ENCODE data around the gene TRAPPC13. TPM values are rescaled to one million over a fixed set of nuclear protein-coding genes. Genes with fewer than 3 reads are reported as not detected.

The TRAPPC13 gene
- total and polyA plus RNA-seq, 2 experiments from 2014 or later, result 16.3 to 20.1 TPM

DNA sequence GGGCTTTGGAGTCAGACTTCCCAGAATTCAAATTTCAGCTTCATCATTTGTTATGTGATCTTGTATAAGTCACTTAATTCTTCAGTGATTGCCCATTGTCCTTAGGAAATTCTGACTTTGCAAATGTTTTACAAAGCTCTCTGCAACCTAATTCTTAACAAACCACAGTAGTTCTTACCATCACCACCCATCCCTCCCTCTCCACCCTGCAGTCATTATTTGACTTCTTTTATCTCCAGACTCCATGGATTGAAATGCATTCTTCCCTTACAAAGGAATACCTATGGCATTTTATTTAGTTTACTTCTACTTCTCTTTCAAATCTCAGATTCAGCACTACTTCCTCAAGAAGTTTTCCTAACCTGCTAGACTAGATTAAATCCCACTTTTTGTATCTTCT lies 23.1 kb downstream of the TRAPPC13 start:
- Mint-ChIP-seq H3K27me3 (ENCODE audit: insufficient read depth, low read depth, poor library complexity) (peaks cover 4% of the 10 kb centered on the region), H3K36me3 (ENCODE audit: low read depth) (no peaks in the 10 kb centered on the region), H3K4me1 (peaks cover 11% of the 10 kb centered on the region), H3K27ac (peak overlapping the region; percentile 3), H3K9me3 (no peaks in the 10 kb centered on the region), H3K4me3 (no peak overlapping the region)
- Histone ChIP-seq H3K4me1 (ENCODE audit: insufficient read depth) (peaks cover 15% of the 10 kb centered on the region), H3K9me2 (ENCODE audit: insufficient read depth) (no peaks in the 10 kb centered on the region), H3K27ac (ENCODE audit: low read depth) (peak overlapping the region; percentile 24), H3F3A (replicated peaks; ENCODE audit: low read depth) (no peaks in the 10 kb centered on the region), H3K27me3 (ENCODE audit: insufficient read depth) (no peaks in the 10 kb centered on the region), H3K36me3 (ENCODE audit: insufficient read depth) (no peaks in the 10 kb centered on the region; the same call in 1 of the 2 replicates), H3K79me2 (replicated peaks; ENCODE audit: insufficient read depth) (no peaks in the 10 kb centered on the region), H3K4me2 (peak overlapping the region; percentile 19), H3K4me3 (no peak overlapping the region), H2AFZ (no peak overlapping the region), H4K20me1 (replicated peaks; ENCODE audit: insufficient read depth) (no peaks in the 10 kb centered on the region)
- TF ChIP-seq EZH2phosphoT487 (IDR thresholded peaks at IDR 0.05; ENCODE audit: unreplicated experiment) (no peak), ZNF114 (CRISPR knock-in tag; IDR thresholded peaks at IDR 0.05) (no peak), POLR2AphosphoS5 (IDR thresholded peaks at IDR 0.05; ENCODE audit: low read depth) (no peak), NANOG (IDR thresholded peaks at IDR 0.05; ENCODE audit: borderline replicate concordance) (0 out of 2 replicates have a peak, but pooled peaks have one; percentile 29), ETS1 (IDR thresholded peaks at IDR 0.05) (no peak)
- TF ChIP-seq, protein P1, sequence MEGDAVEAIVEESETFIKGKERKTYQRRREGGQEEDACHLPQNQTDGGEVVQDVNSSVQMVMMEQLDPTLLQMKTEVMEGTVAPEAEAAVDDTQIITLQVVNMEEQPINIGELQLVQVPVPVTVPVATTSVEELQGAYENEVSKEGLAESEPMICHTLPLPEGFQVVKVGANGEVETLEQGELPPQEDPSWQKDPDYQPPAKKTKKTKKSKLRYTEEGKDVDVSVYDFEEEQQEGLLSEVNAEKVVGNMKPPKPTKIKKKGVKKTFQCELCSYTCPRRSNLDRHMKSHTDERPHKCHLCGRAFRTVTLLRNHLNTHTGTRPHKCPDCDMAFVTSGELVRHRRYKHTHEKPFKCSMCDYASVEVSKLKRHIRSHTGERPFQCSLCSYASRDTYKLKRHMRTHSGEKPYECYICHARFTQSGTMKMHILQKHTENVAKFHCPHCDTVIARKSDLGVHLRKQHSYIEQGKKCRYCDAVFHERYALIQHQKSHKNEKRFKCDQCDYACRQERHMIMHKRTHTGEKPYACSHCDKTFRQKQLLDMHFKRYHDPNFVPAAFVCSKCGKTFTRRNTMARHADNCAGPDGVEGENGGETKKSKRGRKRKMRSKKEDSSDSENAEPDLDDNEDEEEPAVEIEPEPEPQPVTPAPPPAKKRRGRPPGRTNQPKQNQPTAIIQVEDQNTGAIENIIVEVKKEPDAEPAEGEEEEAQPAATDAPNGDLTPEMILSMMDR (conservative IDR thresholded peaks at IDR 0.05; ENCODE audit: low read depth in 2 of 2), result no peak
- ATAC-seq (peak; percentile 90), DNase-seq (ENCODE audit: low spot score) (peak; percentile 65)

DNA sequence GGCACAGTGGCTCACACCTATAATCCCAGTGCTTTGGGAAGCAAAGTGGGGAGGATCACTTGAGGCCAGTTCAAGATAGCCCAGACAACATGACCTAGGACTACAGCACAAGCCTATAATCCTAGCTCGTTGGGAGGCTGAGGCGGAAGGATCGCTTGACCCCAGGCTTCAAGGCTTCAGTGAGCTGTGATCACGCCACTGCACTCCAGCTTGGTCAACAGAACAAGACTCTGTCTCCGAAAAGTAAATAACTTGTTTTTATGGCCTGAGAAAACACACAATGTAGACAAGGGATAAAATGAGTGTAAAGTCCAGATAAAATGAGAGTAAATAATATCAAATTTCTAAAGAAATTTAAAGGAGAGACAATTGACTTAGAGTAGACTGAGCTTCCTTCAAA lies 26.3 kb downstream of the TRAPPC13 start:
- H4K20me1 ChIP-seq (replicated peaks; ENCODE audit: insufficient read depth), result no peaks in the 10 kb centered on the region
- peaks cover 15% of the 10 kb centered on the region for H3K4me1 ChIP-seq (ENCODE audit: insufficient read depth)
- no peaks in the 10 kb centered on the region for H3K27me3 ChIP-seq (ENCODE audit: insufficient read depth)
- no peaks in the 10 kb centered on the region for H3K9me3 Mint-ChIP-seq
- no peak overlapping the region for H3K4me3 Mint-ChIP-seq
- peaks cover 4% of the 10 kb centered on the region for H3K27me3 Mint-ChIP-seq (ENCODE audit: insufficient read depth, low read depth, poor library complexity)
- no peak overlapping the region for H3K4me3 ChIP-seq
- DNase-seq (ENCODE audit: low spot score) (no peak), ATAC-seq (no peak)
- peak overlapping the region; percentile 74; the same call in 1 of the 2 replicates for H3K27ac Mint-ChIP-seq
- no peaks in the 10 kb centered on the region for H3F3A ChIP-seq (replicated peaks; ENCODE audit: low read depth)
- H3K27ac ChIP-seq (ENCODE audit: low read depth), result no peak overlapping the region
- H3K4me2 ChIP-seq, result no peak overlapping the region
- no peaks in the 10 kb centered on the region for H3K79me2 ChIP-seq (replicated peaks; ENCODE audit: insufficient read depth)
- H3K36me3 Mint-ChIP-seq (ENCODE audit: low read depth), result no peaks in the 10 kb centered on the region
- no peak overlapping the region for H2AFZ ChIP-seq
- H3K9me2 ChIP-seq (ENCODE audit: insufficient read depth), result no peaks in the 10 kb centered on the region
- H3K36me3 ChIP-seq (ENCODE audit: insufficient read depth), result no peaks in the 10 kb centered on the region; the same call in 1 of the 2 replicates
- H3K4me1 Mint-ChIP-seq, result peaks cover 11% of the 10 kb centered on the region
- TF ChIP-seq, protein P1 (conservative IDR thresholded peaks at IDR 0.05; ENCODE audit: low read depth in 2 of 2), result no peak
- no peak for TF ChIP-seq NANOG (IDR thresholded peaks at IDR 0.05; ENCODE audit: borderline replicate concordance)
- TF ChIP-seq POLR2AphosphoS5 (IDR thresholded peaks at IDR 0.05; ENCODE audit: low read depth), result no peak
- no peak for TF ChIP-seq CREB1 (CRISPR knock-in tag; IDR thresholded peaks at IDR 0.05; ENCODE audit: low read depth)
- TF ChIP-seq EZH2phosphoT487 (IDR thresholded peaks at IDR 0.05; ENCODE audit: unreplicated experiment), result no peak
- TF ChIP-seq ZNF114 (CRISPR knock-in tag; IDR thresholded peaks at IDR 0.05), result no peak
- no peak for TF ChIP-seq EZH2 (IDR thresholded peaks at IDR 0.05; ENCODE audit: low read depth, unreplicated experiment)
- TF ChIP-seq, protein P2, sequence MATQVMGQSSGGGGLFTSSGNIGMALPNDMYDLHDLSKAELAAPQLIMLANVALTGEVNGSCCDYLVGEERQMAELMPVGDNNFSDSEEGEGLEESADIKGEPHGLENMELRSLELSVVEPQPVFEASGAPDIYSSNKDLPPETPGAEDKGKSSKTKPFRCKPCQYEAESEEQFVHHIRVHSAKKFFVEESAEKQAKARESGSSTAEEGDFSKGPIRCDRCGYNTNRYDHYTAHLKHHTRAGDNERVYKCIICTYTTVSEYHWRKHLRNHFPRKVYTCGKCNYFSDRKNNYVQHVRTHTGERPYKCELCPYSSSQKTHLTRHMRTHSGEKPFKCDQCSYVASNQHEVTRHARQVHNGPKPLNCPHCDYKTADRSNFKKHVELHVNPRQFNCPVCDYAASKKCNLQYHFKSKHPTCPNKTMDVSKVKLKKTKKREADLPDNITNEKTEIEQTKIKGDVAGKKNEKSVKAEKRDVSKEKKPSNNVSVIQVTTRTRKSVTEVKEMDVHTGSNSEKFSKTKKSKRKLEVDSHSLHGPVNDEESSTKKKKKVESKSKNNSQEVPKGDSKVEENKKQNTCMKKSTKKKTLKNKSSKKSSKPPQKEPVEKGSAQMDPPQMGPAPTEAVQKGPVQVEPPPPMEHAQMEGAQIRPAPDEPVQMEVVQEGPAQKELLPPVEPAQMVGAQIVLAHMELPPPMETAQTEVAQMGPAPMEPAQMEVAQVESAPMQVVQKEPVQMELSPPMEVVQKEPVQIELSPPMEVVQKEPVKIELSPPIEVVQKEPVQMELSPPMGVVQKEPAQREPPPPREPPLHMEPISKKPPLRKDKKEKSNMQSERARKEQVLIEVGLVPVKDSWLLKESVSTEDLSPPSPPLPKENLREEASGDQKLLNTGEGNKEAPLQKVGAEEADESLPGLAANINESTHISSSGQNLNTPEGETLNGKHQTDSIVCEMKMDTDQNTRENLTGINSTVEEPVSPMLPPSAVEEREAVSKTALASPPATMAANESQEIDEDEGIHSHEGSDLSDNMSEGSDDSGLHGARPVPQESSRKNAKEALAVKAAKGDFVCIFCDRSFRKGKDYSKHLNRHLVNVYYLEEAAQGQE (IDR thresholded peaks at IDR 0.05; ENCODE audit: unreplicated experiment), result no peak
- no peak for TF ChIP-seq STAT1 (IDR thresholded peaks at IDR 0.05; ENCODE audit: unreplicated experiment)
- TF ChIP-seq ZNF331 (CRISPR knock-in tag; IDR thresholded peaks at IDR 0.05; ENCODE audit: low read depth), result no peak

Measured in GM23338 (cell line).